GM21447 (cell line): Measurements from ENCODE around the gene IRX3.

ENCODE experiments used
- ATAC-seq: cut with Tn5 transposase; IDR thresholded peaks from one replicate; pipeline ENCODE4 v1.9.1; 2021; ENCODE audit not compliant: unreplicated experiment

Gene IRX3

GRCh38 chr16:54240271-54241129 lies 46.1 kb downstream of the IRX3 start:
- ATAC-seq = no peak

DNA sequence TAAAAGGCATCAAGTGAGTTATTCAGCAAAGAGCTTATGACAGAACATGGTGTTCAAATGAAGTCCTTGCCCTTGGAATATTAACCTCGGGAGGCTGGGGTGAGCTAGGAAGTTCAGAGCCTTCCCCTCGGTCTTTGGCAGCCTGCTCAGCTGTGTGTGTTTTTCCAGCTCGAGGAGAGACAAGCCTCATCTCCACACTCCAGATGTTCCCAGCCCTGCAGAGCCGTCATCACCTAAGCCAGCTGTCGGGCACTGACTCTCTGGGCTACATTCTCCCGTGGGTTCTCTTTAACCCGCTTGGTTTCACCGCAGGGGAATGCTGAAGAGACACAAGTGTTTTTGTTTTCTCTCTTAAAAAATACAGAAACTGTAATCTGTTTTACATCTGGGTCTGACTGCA lies 47.1 kb downstream of the IRX3 start:
- no peak for ATAC-seq

GRCh38 chr16:54236773-54237172 lies 49.8 kb downstream of the IRX3 start:
- ATAC-seq = no peak

DNA sequence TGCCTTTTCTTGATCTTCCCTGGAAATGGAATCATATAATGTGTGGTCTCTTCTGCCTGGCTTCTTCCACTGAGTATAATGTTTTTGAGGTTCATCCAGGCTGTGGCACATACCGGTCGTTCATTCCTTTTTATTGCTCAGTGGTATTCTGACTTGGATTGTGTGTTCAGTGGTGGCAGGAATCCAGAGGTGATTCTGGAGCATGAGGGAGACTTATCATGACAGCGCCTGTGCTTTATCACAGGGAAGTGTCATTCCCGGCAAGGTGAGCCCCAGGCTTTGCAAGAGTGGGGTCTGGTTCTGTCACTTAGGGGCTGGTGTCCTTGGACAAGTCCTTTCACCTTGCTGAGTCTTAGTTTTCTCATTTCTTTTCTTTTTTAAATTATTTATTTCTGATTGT lies 53.0 kb downstream of the IRX3 start:
- ATAC-seq = no peak
